ENCODE measurements around the gene FIGNL2. TPM values are rescaled to one million over a fixed set of nuclear protein-coding genes. Genes with fewer than 3 reads are reported as not detected.

The FIGNL2 gene
- total RNA-seq, 1 experiment from 2014 or later: 0.27 TPM

- peak overlapping the region; percentile 46 for H3K4me2 ChIP-seq (ENCODE audit: low read length)
- RAD21 ChIA-PET (ENCODE audit: low non-redundant PET in 1 of 2, low total read pairs in 2 of 2, uncharacterized antibody in 2 of 2, unreplicated experiment in 2 of 2): no interaction called here
- H3K9me2 ChIP-seq (ENCODE audit: insufficient read depth): no peaks in the 10 kb centered on the region
- H3K9ac ChIP-seq (ENCODE audit: low read length): no peak overlapping the region
- ATAC-seq (no peak), DNase-seq (ENCODE audit: low read depth, low spot score) (no peak)
- POLR2A ChIA-PET: no interaction called here
- no peak overlapping the region for H2AFZ ChIP-seq (ENCODE audit: low read depth, low read length, poor library complexity, severe bottlenecking)
- H3K9me3 ChIP-seq (ENCODE audit: control insufficient read depth in 1 of 2, insufficient read depth in 1 of 2, low read depth in 1 of 2, low read length in 2 of 2): no peaks in the 10 kb centered on the region
- no TSS peak for BruUV-seq (replicated peaks)
- no peaks in the 10 kb centered on the region for H3K79me2 ChIP-seq (ENCODE audit: insufficient read depth, low read length)
- no peaks in the 10 kb centered on the region for H3K27me3 ChIP-seq (ENCODE audit: insufficient read depth, low read length)
- CTCF ChIA-PET: interaction anchor here (2.2 kb wide), 1 partner anchor 291 kb away, joined by 16 read pairs; no protein-coding TSS in a partner anchor
- no peaks in the 10 kb centered on the region for H4K20me1 ChIP-seq (ENCODE audit: insufficient read depth)
- TF ChIP-seq REST (IDR thresholded peaks at IDR 0.05; ENCODE audit: low read depth): no peak
- TF ChIP-seq ATF3 (IDR thresholded peaks at IDR 0.05): no peak
- no peak for TF ChIP-seq POLR2AphosphoS5 (IDR thresholded peaks at IDR 0.05; ENCODE audit: low read depth, low read length)
- TF ChIP-seq MAX (IDR thresholded peaks at IDR 0.05): no peak
- no peak for TF ChIP-seq EZH2 (IDR thresholded peaks at IDR 0.05)
- no peak for TF ChIP-seq CEBPB (IDR thresholded peaks at IDR 0.05; ENCODE audit: low read depth)
- no peak for TF ChIP-seq EZH2phosphoT487 (IDR thresholded peaks at IDR 0.05; ENCODE audit: borderline replicate concordance)
- no peak for TF ChIP-seq TCF7L2 (IDR thresholded peaks at IDR 0.05; ENCODE audit: borderline replicate concordance, extremely low read depth, insufficient read depth, insufficient read length)
- no peak for TF ChIP-seq FOSL1 (IDR thresholded peaks at IDR 0.05; ENCODE audit: low read depth)
- intact Hi-C loops (cut with micrococcal nuclease): no loop called here
- H3K27ac ChIP-seq (ENCODE audit: low read depth, low read length): no peak overlapping the region
- peaks cover 2 to 11% of the 10 kb centered on the region in 2 experiments; a peak in 2 of 4 replicates for H3K4me1 ChIP-seq (ENCODE audit: control insufficient read depth in 1 of 2, insufficient read depth in 2 of 2, low read length in 2 of 2)
- peak overlapping the region; percentile 20 to 58; a peak in 2 of 4 replicates for H3K4me3 ChIP-seq (replicated peaks in 1 of 2; ENCODE audit: low read depth in 1 of 2, low read length in 2 of 2)
- no peaks in the 10 kb centered on the region for H3K36me3 ChIP-seq (ENCODE audit: control insufficient read depth in 1 of 2, insufficient read depth in 2 of 2, low read length in 2 of 2)
Measured at GRCh38 chr12:51822261-51822616, 26.3 kb downstream of the FIGNL2 start.
